Endometrial microvascular endothelial cells (primary cell): ENCODE data around the gene SEC16B. TPM values are rescaled to one million over a fixed set of nuclear protein-coding genes. Genes with fewer than 3 reads are reported as not detected.

Experiments
- in situ Hi-C: cut with HindIII; loops from 2 replicates; pipeline ENCODE4 v1.10.0; 2017; ENCODE audit warnings: low sequenced_read_pairs, low pct_unique_long_range_greater_than_20kb; ENCODE audit errors: inconsistent ontology term
- total RNA-seq: library from RNA; depleted of rRNA; stranded (reverse); fragments of >200 nt; gene quantifications from one replicate; pipeline ENCODE4 v1.2.3, GENCODE V29; 2015; ENCODE audit errors: inconsistent ontology term

Gene SEC16B
- total RNA-seq, 1 donor from 2014 or later: 2.4 TPM

DNA sequence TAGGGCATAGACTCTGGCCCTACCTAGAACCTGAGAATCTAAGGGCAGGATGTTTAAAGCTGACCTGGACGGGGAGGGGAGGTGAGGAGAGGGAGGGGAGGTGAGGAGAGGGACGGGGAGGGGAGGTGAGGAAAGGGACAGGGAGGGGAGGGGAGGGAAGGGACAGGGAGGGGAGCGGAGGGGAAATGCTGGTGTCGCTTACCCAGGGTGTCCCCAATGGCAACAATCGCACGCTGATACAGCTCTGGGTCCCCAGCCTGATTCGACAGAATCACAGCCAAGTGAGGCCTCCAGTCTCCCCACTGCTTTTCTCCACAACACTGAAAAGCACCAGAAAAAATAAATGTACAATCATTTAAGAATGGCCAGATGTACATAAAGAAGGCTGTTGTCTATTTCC is 22.2 kb downstream of the SEC16B start:
- in situ Hi-C loops: no loop called here

DNA sequence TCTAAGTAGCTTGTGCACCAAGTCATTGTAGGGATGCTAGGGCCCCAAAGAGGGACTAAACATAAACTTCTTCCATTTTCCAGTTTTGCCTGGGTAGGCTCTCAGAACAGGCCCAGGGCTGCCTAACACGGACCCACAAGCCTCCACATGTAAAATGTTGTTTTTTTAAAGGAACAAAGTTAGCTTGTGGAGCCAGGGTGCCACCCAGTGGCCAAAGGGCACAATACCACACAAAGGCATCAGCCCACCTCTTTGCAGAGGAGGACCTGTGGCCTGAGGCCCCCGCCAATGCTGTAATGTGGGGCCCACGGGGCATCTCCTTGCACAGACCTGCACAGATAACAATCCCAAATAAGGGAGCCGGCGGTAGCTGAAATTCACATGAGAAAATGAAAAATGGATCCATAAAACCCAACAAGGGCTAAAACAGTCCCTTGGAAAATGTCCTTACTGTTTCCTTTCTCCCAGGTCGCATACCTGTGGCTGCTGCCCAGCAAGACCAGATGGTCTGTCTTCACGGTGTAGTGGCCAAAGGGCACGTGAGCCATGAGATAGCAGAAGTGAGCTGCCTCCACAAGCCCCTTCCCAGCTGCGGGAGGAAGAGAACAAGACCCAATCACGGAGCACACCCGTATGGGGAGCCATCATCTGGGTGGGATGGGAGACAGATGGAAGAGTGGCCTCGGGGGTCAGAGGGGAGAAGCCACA is 23.8 kb downstream of the SEC16B start:
- in situ Hi-C loops: no loop called here

GRCh38 chr1:177944016-177944949 is 25.6 kb downstream of the SEC16B start:
- in situ Hi-C loops: no loop called here

- in situ Hi-C loops: no loop called here
These were observed 27.9 kb downstream of the SEC16B start for GRCh38 chr1:177941976-177942375.

DNA sequence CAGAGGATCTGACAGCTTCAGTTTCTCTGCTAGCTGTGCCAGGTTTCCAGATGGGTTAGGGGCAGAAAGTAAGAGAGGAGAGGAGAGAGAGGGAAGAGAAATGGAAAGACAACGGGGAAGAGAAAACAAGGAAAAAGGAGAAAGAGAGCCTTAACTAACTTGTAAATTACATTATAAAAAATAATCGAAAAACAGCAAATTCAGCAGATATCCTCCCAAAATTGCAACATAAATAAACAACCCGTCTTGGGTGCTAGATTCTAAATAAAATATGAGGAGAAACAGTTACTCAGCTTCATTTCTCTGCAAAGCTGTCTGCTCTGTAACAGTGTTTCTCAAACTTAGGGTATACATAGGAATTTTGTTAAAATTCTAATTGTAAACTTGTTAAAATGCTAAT is 29.2 kb downstream of the SEC16B start:
- in situ Hi-C loops: no loop called here

DNA sequence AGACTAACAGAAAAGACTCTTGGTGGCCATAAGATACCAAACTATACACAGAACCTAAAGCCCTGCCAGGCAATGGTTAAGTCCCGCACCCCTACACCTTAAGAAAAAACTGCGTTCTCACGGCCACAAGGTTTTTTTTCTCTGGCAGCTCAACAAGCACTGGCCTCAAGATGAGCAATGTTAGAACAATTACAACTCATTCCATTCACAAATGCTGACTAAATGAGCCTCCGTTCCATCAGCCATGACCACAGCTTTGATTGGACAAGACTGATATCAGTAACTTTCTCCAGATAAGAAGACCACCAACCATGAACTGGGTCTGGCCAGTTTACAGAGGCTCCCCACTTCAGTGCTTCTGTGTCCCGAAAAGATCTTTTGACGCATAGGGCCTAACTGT is 31.9 kb downstream of the SEC16B start:
- in situ Hi-C loops: no loop called here

GRCh38 chr1:177937174-177937770 is 32.6 kb downstream of the SEC16B start:
- in situ Hi-C loops: no loop called here

- in situ Hi-C loops: no loop called here
These were observed 34.0 kb downstream of the SEC16B start for GRCh38 chr1:177935638-177936415.

GRCh38 chr1:177934927-177935326 is 34.9 kb downstream of the SEC16B start:
- in situ Hi-C loops: no loop called here

- in situ Hi-C loops: no loop called here
These were observed 35.4 kb downstream of the SEC16B start for GRCh38 chr1:177934461-177934860.

DNA sequence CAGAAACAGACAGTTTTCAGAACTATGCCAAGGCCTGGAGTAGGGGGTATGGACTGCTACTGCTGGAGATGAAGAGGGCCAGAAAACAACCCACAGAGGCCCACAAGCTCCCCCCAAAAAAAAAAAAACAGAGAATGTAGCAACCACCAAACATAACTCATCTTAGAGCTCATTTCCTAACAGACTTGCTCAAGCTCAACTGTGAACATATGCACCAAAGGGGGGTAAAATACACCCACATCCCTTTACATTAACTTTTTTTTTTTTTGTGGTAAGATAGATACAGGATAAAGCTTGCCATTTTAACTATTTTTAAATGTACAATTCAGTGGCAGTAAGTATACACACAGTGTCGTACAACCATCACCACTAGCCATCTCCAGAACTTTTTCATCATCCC is 36.0 kb downstream of the SEC16B start:
- in situ Hi-C loops: no loop called here

- in situ Hi-C loops: no loop called here
These were observed 37.7 kb downstream of the SEC16B start for GRCh38 chr1:177932123-177932522.

GRCh38 chr1:177928952-177929351 is 40.9 kb downstream of the SEC16B start:
- in situ Hi-C loops: no loop called here

- in situ Hi-C loops: no loop called here
These were observed 41.7 kb downstream of the SEC16B start for GRCh38 chr1:177928194-177928593.

- in situ Hi-C loops: no loop called here
These were observed 42.7 kb downstream of the SEC16B start for GRCh38 chr1:177927021-177927596.

GRCh38 chr1:177926201-177926600 is 43.7 kb downstream of the SEC16B start:
- in situ Hi-C loops: no loop called here

GRCh38 chr1:177925006-177925405 is 44.9 kb downstream of the SEC16B start:
- in situ Hi-C loops: no loop called here

DNA sequence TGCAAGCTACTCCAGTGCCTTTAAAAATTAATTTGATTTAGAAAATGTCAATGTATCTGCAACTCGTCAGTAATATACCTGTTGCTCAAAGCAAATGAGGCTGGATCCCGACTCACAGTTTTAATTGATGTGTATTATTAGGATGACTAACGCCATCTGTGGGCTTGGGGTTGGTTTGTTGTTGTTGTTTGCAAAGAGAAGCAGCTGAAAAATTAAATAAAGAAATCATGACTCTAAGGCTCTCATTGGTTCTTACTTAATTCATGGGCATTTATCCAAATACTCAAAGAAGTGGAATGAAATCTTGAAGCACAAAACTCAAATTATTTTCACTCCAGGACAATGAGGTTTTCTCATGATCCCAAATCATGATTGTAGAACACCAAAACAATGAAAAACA is 46.4 kb downstream of the SEC16B start:
- in situ Hi-C loops: no loop called here

- in situ Hi-C loops: no loop called here
These were observed 47.6 kb downstream of the SEC16B start for GRCh38 chr1:177922209-177922608.
